ENCODE results near the gene FAM236D.
"Not testable (repeated sequence)": the region's sequence is repeated elsewhere in the genome, so short reads cannot be mapped to it uniquely, and the experiment has no call there.

Gene FAM236D

DNA sequence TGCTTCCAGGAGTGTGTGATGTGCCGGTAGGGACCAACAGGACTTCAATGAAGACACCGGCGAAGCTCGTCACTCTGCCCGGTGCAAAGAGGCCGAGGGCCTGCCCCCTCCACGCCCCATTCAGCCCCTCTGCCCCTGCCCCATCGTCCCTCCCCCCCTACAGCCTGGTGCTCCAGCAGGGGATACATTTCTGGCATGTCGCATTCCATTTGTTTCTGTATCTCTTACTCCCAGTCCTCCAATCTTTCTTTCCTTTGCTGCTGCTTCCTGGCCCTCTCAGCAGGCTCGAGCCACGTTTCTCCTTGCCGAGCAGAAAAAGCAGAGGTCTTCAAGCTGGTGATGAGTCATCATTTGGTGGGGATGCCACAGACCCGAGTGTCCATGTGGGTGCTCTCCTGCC lies at the start of gene FAM236D:
TSS of gene FAM236D (minus strand) at position 101 of the 400 bp plus-strand sequence. CDS start at position 1, 100 bp downstream.
- not testable (repeated sequence) for H3K4me3 Mint-ChIP-seq, H3K9me3 Mint-ChIP-seq

DNA sequence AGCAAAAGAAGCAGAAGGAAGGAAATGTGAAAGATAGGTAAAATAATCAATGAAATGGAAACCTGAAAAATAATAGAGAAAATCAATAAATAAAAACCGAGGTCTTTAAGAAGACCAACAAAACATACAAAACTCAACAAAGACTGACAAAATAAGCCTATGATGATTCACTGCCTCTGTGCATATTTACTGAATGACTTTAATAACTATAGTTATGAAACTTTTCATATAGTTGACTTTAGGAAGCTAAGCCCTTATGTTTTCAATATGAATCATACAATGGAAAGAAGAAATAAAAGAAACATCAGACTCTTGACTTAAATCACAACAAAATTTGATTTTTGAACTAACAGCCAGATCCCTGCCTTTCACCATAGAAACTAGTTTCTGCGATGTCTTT lies 29.5 kb upstream of the FAM236D start:
- not testable (repeated sequence) for H3K4me3 Mint-ChIP-seq; H3K27ac Mint-ChIP-seq; DNase-seq; H3K27me3 Mint-ChIP-seq (ENCODE audit: low read depth, poor library complexity); H3K4me1 Mint-ChIP-seq; H3K36me3 Mint-ChIP-seq (ENCODE audit: low read depth); H3K9me3 Mint-ChIP-seq

More for the DNA sequence above, at the start of gene FAM236D:
- not testable (repeated sequence) for H3K27ac Mint-ChIP-seq; H3K4me1 Mint-ChIP-seq; H3K27me3 Mint-ChIP-seq (ENCODE audit: low read depth, poor library complexity); DNase-seq; H3K36me3 Mint-ChIP-seq (ENCODE audit: low read depth)

DNA sequence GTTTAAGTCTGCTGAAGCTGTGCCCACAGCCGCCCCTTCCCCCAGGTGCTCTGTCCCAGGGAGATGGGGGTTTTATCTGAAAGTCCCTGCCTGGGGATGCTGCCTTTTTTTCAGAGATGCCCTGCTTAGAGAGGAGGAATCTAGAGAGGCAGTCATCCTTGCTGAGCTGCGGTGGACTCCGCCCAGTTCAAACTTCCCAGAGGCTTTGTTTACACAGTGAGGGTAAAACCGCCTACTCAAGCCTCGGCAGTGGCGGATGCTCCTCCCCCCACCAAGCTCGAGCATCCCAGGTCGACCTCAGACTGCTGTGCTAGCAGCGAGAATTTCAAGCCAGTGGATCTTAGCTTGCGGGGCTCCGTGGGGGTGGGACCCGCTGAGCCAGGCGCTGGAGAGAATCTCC lies 22.7 kb upstream of the FAM236D start:
- H3K4me3 Mint-ChIP-seq; DNase-seq; H3K27me3 Mint-ChIP-seq (ENCODE audit: low read depth, poor library complexity); H3K27ac Mint-ChIP-seq; H3K4me1 Mint-ChIP-seq; H3K36me3 Mint-ChIP-seq (ENCODE audit: low read depth); H3K9me3 Mint-ChIP-seq: not testable (repeated sequence)

DNA sequence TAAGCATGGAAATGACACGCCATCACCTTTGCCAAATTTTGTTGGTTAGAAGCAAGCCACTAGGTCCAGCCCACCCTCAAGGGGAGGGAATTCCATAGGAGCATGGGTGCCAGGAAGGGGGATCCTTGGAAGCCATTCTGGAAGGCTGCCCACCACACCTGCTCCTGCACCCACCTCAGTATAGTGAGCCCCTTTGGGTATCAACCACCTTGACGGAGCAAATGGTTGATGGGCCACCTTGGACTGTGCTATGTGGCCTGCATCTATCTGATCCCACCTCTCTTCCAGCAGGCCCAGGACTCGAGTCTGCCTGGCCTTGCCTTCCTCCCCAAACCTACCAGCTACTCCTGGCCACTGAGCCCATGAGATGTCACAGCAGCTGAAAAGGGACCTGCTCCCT lies 17.6 kb downstream of the FAM236D start:
- H3K27ac Mint-ChIP-seq; H3K36me3 Mint-ChIP-seq (ENCODE audit: low read depth); H3K9me3 Mint-ChIP-seq; H3K27me3 Mint-ChIP-seq (ENCODE audit: low read depth, poor library complexity); H3K4me3 Mint-ChIP-seq; DNase-seq; H3K4me1 Mint-ChIP-seq: not testable (repeated sequence)

DNA sequence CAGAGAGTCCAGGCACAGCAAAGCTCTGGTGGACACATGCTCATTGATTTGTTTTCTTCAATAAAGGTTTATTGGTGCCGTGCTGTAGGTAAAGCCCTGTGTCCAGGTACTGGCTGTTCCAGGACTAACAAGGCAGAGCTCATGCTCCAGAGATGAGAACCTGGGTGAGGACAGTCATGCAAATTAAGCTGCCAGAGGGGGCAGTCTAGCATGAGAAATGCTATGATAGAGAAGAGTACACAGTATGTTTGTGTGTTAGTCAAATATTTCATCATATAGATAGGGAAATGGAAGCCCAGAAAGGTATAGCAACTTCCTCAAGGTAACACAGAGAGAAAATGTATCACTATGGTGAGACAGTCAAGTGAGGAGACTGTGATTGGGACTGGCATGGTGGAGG lies 19.9 kb downstream of the FAM236D start:
- H3K27ac Mint-ChIP-seq; DNase-seq; H3K4me1 Mint-ChIP-seq; H3K9me3 Mint-ChIP-seq; H3K27me3 Mint-ChIP-seq (ENCODE audit: low read depth, poor library complexity); H3K4me3 Mint-ChIP-seq; H3K36me3 Mint-ChIP-seq (ENCODE audit: low read depth): not testable (repeated sequence)

- H3K27me3 Mint-ChIP-seq (ENCODE audit: low read depth, poor library complexity); H3K4me1 Mint-ChIP-seq; H3K27ac Mint-ChIP-seq; H3K9me3 Mint-ChIP-seq; DNase-seq; H3K4me3 Mint-ChIP-seq; H3K36me3 Mint-ChIP-seq (ENCODE audit: low read depth): not testable (repeated sequence)
Observed at GRCh38 chrX:72783964-72784363, 24.0 kb downstream of the FAM236D start.

GRCh38 chrX:72783365-72783936 lies 24.6 kb downstream of the FAM236D start:
- not testable (repeated sequence) for H3K27me3 Mint-ChIP-seq (ENCODE audit: low read depth, poor library complexity); H3K4me3 Mint-ChIP-seq; H3K4me1 Mint-ChIP-seq

GRCh38 chrX:72782560-72782959 lies 25.4 kb downstream of the FAM236D start, which contains the start of gene FAM236B:
TSS of gene FAM236B (minus strand) at chrX:72782660. CDS start at chrX:72782560, 100 bp downstream.
- H3K4me3 Mint-ChIP-seq; DNase-seq; H3K9me3 Mint-ChIP-seq; H3K36me3 Mint-ChIP-seq (ENCODE audit: low read depth); H3K27me3 Mint-ChIP-seq (ENCODE audit: low read depth, poor library complexity); H3K27ac Mint-ChIP-seq; H3K4me1 Mint-ChIP-seq: not testable (repeated sequence)

More at GRCh38 chrX:72783365-72783936, 24.6 kb downstream of the FAM236D start:
- H3K9me3 Mint-ChIP-seq; H3K36me3 Mint-ChIP-seq (ENCODE audit: low read depth); H3K27ac Mint-ChIP-seq; DNase-seq: not testable (repeated sequence)

DNA sequence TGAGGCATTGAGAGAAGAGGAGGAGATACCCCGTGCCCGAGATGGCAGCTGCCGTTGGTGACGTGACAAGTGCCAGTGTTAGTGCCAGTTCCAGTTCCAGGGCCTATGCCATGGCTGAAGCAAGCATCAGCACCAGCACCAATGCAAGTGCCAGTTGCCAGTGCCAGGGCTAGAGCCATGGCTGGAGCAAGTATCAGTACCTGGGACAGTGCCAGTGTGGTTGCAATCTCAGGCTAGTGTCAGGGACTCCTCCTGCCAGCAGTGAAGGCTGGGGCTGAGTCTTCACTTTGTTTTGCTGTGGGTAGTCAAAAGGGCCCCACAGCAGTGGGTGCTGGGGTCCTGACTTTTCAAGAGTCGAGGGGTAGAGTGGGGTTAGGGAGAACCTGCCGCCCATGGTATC lies 29.9 kb downstream of the FAM236D start:
- not testable (repeated sequence) for H3K4me3 Mint-ChIP-seq; H3K9me3 Mint-ChIP-seq; H3K27ac Mint-ChIP-seq; H3K27me3 Mint-ChIP-seq (ENCODE audit: low read depth, poor library complexity); H3K36me3 Mint-ChIP-seq (ENCODE audit: low read depth); DNase-seq; H3K4me1 Mint-ChIP-seq

DNA sequence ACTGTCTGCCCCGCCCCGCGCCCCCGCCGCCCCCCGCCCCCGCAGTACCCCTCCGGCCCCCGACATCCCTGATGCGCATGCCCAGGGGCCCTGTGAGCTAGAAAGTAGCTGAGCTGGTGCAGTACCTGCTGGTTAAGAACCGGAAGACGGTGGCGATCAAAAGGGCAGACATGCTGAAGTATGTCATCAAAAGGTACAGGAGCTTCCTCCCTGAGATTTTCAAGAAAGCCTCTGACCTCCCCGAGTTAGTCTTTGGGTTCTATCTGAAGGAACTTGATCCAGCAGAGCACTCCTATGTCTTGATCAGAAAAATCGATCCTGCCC lies 30.6 kb downstream of the FAM236D start:
- not testable (repeated sequence) for H3K27ac Mint-ChIP-seq; H3K36me3 Mint-ChIP-seq (ENCODE audit: low read depth); H3K4me1 Mint-ChIP-seq; H3K4me3 Mint-ChIP-seq; DNase-seq; H3K9me3 Mint-ChIP-seq; H3K27me3 Mint-ChIP-seq (ENCODE audit: low read depth, poor library complexity)

- not testable (repeated sequence) for H3K9me3 Mint-ChIP-seq; H3K27me3 Mint-ChIP-seq (ENCODE audit: low read depth, poor library complexity); H3K27ac Mint-ChIP-seq; DNase-seq; H3K4me1 Mint-ChIP-seq; H3K4me3 Mint-ChIP-seq; H3K36me3 Mint-ChIP-seq (ENCODE audit: low read depth)
Observed at GRCh38 chrX:72776653-72777466, 31.1 kb downstream of the FAM236D start, which contains the start of gene DMRTC1B. TSS of gene DMRTC1B (plus strand) at chrX:72776890. CDS start at chrX:72845136, 68,246 bp downstream.

DNA sequence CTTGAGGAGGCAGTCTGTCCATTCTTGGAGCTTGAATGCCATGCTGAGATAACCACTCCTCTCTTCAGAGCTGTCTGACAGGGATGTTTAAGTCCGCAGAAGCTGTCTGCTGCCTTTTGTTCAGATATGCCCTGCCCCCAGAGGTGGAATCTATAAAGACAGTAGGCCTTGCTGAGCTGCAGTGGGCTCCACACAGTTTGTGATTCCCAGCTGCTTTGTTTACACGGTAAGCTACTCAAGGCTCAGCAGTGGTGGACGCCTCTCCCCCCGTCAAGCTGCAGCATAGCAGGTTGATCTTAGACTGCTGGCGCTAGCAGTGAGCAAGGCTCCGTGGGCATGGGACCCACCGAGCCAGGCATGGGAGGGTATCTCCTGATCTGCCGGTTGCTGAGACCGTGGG lies 47.6 kb downstream of the FAM236D start:
- not testable (repeated sequence) for H3K27me3 Mint-ChIP-seq (ENCODE audit: low read depth, poor library complexity)

More for the DNA sequence above, 47.6 kb downstream of the FAM236D start:
- DNase-seq; H3K27ac Mint-ChIP-seq; H3K4me3 Mint-ChIP-seq; H3K36me3 Mint-ChIP-seq (ENCODE audit: low read depth); H3K4me1 Mint-ChIP-seq; H3K9me3 Mint-ChIP-seq: not testable (repeated sequence)
